CD4-positive, alpha-beta T cell treated with Interleukin-1 beta for 1 hour (primary cell): ENCODE results near the gene ATP9B.

ENCODE experiments used
- DNase-seq, 2 donors: peaks; one replicate each; pipeline ENCODE4 v3.0.0-alpha.2; 2020 to 2022

Gene ATP9B

DNA sequence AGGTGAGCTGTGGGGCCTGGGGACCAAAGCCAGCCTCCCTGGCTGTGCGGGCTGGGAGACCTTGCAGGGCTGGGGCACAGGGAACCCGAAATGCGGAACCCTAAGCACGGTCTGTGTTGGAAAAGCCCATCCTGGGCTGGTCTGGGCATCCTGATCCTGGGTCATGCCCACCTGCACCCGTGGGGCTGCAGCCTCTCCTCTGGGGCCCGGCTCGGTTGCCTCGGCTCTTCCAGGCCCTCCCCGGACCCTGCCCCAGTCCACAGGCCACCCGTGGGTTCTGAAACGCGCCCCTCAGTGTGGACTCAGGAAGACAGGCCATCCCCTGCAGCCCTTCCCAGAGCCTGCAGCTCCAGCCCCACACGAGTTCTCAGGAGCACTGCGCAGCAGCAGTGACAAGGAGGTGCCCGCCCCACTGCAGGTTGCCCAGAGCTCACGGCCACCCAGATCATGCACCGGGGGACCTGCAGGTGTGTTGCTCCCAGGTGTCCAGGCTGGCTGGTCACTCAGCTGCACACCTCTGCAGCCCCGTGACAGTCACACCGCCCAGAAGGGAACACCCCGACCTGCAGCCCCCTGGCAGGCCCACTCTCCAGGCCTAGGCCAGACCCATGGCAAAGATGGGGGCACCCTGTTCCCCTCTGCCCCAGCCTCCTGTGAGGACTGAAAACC, 314.3 kb downstream of the ATP9B start:
- DNase-seq: no peak

DNA sequence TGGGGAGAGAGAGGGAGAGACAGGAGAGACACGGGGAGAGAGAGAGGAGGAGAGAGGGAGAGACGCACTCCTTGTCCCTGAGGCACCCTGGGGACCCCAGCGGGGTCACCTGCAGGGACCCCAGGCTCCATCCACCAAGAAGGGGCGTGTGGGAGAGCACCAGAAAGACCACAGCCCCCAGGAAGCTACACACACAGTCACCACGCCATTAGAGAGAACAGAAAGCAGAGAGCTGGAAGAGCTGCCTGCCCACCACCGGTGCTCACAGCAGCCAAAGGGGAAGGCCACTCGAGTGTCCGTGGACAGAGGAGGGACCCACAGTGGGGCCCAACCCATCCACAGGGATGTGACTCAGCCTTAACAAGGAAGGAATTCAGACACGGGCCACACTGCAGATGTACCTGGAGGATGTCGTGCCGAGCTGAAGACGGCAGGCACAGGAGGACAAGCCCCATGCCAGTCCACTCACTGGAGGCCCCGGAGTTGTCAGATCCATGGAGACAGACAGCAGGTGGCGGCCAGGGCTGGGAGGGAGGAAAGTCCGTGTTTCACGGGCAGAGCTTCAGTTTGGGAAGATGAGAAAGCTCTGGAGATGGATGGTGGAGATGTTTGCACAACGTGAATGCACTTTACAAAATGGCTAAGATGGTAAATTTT, 315.1 kb downstream of the ATP9B start:
- no peak for DNase-seq

DNA sequence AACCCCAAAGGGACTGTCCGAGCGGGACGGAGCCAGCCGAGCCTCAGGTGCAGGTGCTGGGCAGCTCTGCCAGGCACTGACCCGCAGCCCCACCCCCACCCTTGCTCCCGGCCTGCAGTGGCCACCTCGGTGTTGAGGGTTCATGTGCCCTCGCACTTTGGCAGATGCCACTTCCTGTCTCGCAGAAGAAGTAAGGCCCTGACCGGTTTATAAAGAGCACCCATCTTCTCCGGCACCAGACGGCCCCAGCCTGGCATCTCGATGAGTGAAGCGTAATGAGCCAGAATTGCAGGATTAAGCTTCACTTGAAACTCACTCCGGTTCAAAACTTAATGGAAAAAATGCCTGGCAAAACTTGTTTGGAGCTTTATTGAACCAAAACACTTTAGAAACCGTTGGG, 315.6 kb downstream of the ATP9B start:
- DNase-seq: no peak

DNA sequence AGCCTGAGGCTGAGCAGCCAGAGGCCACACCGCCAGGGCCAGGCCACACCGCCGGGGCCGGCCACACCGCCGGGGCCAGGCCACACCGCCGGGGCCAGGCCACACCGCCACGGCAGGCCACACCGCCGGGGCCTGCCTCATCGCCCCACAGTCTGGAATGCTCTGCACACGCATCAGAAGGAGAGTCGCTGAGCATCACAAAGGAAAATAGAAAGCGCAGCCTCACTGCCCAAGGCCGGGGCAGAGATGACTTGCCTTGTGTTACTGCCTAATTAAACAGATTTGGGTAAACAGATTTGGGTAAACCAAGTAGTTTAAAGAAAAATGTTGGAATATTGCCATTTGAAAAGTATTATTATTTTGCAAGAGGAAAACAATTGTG, 316.1 kb downstream of the ATP9B start:
- no peak for DNase-seq

DNA sequence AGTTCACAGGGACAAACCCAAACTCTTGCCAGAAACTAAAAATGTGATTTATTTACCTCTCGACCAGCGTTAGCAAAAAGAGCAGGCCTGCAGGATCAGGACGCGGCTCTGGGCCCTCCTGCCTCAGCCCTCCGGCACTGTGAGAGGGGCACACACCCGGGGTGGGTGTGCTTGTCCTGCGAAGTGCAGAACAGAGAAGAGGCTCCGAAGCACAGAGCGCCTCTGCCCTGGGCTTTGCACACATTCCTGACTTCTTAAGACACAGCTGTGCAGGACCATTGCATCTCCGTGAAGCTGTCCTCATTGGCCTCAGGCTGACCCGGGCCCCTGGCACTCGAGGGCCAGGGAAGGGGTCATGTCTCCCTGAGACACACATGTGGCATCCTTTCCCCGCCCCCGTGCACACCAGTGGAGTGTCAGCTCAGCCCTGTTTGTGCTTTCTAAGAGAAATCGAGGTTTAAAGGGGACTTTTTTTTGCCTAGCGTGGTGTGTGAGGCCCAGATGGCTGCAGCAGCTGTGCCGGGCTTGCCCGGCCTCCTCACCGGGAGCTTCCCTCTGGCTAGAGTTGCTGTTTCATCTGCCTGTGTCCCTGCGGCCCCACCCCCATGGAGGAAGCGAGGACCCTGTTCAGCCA, 316.6 kb downstream of the ATP9B start:
- no peak for DNase-seq

DNA sequence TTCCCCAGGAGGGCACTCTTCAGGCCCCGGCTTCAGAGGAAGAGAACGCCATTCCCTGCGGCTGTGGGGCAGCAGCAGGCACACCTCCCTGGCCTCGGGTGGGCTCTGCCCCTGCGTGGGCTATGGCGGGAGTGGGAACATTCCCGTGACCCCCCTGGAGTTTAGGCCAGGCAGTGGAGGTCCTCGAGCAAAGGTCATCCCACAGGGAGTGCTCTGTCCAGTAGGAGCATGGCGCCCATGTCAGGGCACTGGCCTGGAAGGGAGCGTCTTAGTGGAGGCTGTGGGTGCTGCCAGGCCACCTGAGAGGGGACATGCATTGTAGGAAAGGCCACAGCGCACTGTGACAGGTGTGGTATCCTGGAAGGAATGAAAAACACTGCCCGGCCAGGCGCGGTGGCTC, 317.4 kb downstream of the ATP9B start:
- no peak for DNase-seq

DNA sequence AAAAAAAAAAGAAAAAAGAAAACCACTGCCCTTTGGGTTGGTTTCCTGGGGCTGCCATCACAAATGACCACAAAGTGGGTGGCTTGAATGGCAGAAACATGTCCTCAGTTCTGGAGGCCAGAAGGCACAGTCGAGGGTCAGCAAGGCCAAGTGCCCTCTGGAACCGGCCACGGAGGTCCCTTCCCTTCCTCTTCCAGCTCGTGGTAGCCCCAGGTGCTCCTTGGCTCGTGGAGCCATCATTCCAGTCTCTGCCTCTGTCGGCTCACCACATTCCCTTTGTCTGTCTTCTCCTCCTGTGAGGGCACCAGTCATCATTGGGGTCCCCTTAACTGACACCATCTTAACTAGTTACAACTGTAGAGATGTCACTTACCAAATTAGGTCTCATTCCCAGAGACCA, 318.0 kb downstream of the ATP9B start:
- no peak for DNase-seq

DNA sequence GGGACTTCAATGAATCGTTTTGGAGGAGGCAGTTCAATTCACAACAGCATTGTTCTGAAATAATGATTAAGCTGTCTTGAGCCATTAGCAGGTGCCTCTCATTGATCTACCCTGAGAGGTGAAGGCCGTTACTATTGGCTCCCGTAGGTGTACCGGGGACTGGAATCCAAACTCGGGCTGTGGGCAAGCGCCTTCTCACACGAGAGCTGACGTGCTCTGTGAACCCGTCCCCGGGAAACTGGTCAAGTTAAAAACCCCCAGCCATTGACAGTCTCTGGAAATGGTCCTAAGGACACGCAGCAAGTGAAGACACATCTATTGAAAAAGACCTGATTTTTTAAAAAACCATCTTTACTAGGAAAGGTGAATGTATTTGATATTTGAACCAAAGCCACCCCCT, 318.4 kb downstream of the ATP9B start:
- DNase-seq: no peak

DNA sequence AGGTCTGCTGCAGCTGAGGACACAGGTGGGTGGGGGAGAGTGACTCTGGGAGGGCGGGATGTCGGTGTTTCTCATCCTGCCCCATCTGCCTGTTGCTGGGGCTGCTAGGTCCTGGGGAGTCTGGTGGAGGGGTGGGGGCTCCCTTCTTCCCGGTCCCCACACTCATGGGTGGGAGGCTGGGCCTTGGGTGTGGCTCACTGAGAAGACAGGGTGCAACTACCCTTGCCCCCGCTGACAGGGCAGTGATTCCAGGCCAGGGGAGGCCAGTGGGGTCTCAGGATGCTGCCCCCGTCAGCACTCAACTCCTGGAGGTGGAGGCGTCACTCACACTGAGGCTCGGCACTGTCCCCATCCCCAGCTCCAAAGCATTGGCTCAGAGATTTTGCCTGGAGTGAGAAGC, 318.8 kb downstream of the ATP9B start:
- DNase-seq: no peak

DNA sequence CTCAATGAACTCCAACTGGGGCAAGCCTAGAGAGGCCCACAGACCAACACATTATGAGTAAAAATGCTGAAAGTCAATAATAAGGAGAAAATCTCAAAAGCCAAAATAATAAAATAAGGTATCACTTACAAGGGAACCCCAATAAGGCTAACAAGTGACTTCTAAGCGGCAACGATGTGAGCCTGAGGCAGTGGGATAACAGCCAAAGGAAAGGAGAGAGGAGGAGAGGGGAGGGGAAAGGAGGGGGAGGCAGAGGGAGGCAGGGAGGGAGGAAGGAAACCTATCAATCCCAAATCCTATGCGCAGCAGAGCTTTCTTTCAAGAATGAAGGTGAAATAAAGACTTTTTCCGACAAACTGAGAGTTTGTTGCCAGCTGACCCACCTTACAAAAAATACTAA, 320.5 kb downstream of the ATP9B start:
- DNase-seq: no peak

DNA sequence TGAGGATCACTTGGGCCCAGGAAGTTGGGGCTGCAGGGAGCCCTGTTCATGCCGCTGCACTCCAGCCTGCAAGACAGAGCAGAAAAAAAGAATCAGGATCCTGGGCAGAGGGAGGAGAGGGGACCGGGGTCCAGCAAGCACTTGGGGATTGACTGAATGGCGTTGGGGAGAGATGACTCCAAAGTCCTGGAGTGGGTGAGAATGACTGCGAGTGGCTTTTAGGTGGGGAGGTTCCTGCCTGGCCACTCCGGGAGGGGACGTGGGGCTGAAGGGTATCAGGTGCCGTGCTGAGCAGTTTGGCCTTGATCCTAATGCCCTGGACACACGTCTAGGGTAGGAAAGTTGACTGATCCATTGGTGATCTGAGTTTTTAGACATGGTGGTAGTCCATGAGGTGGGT, 323.0 kb downstream of the ATP9B start:
- no peak for DNase-seq

DNA sequence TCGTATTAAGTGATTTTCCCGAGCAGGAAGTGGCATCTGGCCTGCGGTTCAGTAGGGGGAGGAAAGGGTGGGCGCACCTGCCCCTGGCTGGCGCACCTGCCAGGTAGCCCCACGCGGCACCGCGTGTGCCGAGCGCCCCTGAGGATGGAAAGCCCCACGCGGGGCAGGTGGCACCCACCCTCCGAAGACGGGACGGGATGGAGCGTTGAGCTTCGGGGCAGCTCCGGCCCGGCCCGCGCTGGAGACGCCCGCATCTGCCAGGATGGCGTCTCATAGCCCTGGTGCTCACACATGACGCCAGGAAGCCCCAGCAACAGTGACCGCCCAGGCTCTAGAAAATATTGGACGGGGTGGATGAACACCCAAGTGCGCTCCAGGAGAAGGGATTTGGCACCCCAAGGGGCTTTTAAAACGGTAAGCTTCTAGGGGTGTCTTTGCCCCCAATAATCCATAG, 324.0 kb downstream of the ATP9B start:
- peak in 1 of 2 donors; percentile 45 for DNase-seq

DNA sequence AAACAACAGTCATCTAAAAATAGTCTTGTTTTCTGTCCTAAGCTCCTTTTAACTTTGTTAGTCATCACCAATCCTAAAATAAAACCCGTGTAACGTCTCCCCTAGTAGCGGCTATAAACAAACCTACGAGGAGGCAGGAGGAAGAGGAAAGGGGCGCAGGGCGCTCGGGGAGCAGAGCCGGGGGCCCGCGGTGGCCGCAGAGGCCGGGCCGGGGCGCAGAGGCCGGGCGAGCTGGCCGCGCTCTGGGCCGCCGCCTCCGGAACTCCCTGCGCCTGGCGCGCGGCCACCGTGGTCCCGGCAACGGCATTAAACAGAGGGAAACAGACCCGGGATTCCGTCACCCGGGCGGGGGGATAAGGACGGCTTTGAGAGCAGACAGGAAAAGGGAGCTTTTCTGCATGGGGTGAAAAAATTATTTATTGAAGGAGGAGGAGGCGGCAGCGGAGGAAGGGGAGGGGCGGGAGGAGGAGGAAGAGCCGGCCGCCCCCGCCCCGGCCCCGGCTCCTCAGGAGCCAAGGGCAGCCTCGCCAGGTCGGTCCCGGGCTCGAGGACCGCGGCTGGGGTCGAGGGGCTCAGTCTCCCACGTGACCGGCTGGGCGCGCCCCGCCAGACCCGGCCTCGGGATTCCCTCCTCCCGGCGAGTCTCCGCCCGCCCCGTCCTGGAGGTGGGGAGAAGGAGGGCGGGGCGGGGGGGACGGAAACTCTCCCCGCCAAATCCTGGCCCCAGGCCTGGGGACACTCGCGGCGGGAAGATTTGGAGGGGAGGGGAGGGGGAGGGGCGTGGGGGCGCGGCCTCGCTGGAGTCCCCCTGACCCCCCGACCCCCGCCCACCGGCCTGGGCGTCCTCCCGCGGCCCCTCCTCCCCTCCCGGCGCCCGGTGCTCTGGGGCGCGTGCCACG, 324.7 kb downstream of the ATP9B start:
- DNase-seq: peak; percentile 67 to 73

DNA sequence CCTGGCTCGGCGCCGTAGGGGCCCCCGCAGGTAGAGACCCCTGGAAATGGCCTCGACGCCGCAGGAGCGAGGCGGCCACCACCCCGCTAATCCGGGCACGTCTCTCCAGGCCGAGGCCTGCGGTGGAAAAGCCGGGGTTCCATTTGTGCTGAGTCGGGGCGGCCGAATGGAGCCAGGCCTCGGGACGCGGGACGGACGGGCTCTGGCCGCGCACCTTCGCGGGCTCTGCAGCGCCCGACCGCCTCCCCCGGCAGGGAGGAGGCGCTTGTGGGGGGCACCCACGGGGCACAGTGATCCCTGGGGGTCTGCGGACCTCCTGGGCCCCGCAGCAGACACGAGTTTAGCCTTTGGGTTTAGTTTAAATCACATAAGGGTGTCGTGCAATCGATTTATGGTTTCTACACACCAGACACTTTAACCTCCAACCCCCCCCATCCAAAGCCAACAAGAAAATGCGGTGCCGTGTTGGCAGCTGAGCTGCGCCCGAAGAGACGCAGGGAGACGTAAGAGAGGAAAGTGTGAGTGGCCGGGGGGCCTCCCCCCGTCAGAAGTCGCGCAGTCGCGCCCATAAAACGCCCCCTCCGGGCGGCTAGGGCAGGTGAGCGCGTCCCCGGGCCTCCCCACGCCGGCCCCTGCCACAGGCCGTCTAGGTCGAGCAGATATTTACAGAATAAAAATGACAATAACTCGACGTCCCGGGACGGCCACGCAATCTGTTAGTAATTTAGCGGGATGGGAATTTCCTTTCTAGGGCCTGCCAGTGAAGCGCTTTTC, 325.5 kb downstream of the ATP9B start:
- DNase-seq: peak; percentile 58 to 60

DNA sequence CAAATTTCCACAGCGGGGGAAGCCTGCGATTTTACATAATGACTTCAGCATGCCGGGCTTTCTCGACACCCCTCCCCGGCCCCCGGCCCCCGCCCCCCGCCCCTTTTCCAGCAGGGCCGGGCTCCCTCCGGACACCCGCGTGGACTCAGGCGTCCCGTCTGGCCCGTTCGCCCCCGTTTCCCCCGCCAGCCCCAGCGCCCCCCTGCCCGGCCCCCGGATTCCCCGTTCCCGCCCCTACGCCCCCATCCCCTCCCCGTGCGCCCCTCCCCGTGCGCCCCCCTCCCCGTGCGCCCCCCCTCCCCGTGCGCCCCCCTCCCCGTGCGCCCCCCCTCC, 326.1 kb downstream of the ATP9B start:
- DNase-seq: no peak

DNA sequence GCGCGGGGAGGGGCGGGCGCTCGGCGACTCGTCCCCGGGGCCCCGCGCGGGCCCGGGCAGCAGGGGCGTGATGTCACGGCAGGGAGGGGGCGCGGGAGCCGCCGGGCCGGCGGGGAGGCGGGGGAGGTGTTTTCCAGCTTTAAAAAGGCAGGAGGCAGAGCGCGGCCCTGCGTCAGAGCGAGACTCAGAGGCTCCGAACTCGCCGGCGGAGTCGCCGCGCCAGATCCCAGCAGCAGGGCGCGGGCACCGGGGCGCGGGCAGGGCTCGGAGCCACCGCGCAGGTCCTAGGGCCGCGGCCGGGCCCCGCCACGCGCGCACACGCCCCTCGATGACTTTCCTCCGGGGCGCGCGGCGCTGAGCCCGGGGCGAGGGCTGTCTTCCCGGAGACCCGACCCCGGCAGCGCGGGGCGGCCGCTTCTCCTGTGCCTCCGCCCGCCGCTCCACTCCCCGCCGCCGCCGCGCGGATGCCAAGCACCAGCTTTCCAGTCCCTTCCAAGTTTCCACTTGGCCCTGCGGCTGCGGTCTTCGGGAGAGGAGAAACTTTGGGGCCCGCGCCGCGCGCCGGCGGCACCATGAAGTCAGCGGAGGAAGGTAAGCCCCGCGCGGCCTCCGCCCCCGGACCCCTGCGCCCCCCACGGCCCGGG, 326.7 kb downstream of the ATP9B start, which contains the start of gene NFATC1:
Gene NFATC1 (plus strand): TSS at position 170 of the 644 bp plus-strand sequence. CDS start 295 bp downstream, at position 465.
- peak; percentile 84 to 88 for DNase-seq

DNA sequence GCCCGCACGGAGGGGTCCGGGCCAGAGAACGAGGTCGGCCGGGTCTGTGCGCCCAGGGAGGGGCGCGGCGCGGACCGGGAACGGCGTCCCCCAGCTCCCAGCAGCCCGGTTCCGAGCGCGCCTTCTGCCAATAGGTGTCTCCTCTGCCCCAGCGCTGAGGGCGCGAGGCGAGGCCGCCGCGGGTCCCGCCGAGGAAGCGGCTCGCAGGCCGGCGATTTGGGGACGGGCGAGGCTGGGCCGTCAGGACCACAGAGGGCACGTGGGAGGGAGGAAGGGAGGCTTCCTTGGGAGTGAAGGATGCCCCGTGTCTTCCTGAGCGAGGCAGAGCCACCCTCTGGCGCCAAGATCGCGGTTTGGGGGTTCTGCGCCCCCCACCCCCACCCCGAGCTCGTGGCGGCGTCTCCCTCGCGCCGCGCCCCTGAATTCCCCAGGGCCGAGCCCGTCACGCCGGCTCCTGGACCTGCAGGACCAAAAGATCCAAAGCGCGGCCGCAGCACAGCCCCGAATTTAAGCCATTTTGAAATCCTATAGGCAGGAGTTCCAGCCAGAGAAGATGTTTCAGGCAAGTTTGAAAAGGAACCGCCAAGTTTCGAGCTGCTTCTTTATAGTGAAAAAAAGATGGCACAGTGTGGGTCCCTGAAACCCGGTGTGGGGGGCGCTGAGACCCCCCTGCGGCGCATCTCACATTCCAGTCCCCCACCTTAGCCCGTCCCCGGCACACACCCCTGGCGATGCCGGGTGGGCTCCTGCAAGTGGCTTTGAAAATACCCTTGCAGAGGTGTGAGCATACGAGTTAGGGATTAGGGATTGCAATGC, 327.4 kb downstream of the ATP9B start:
- peak in 1 of 2 donors; percentile 36 for DNase-seq

DNA sequence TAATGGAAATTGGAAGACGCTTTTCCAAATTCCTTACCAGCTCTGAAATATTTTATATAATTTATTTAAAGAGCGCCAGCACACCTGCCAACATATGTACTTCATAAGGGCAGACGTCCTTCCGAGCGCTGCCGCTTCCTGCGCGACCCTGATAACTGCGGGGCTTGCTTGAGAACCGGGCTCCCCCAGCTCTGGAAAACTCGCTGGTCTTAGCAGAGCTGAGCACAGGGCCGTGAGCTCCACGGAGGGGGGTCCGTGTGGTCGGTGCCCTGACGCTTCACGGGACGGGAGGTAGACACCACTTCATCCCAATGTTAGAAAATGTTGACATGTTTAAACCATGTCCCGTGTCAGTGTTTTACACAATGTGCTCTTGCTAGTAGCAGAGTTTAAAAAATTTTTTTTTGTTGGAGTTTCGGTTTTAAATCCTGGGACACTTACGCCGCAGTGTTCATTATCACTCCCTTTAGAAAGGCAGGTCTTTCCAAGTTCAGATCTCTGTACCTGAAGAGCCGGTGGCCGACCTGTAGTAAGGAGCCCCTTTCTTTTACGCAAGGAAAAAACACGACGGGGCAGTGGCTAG, 328.1 kb downstream of the ATP9B start:
- no peak for DNase-seq

DNA sequence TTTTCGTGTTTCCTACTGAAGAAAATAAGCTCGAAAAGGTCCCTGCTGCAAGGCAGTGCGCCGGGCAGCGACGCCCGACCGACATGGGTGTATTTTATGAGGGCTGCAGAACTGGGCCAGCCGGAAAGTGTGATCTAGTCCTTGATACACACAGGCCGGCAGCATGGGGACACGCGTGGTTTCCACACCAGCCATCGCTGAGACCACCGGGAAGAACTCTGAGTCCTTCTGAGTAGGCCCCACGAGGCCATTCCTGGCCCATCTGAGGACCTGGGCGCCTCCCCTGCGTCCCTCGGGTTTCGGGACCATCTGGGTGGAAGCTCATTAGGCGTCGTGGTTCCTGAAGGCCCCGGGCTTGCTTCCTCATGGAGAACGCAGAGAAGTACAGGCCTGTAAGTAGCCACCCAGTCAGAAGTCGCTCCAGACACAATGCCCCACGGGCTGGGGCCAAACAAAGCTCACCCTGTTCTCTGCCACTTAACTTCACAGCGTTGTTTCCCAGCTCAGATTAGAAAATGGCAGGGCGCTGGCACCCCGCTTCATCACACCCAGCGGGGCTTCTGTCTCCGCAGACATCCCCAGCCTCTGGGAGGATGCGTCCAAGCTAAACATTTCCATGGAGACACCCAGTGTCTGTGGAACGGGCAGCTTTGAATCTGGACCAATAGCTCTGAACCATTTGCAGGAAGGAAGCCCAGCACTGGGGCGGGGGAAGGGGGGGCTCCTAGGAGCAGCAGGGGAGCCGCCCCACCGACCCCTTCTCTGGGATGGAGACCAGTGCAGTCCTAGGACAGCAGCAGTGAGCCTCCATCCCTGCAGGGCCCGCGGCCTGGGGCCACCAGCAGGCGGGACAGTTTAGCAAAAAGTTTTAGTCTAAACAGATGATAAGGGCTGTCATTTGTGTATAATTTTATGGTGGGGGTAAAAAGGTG, 328.9 kb downstream of the ATP9B start:
- no peak for DNase-seq
